GM12878 (cell line): ENCODE results near the gene CENPE. TPM values are rescaled to one million over a fixed set of nuclear protein-coding genes. Genes with fewer than 3 reads are reported as not detected.

Experiments
- ATAC-seq: fragments of 200-7000 bp; cut with Tn5 transposase; 3 replicates; pipeline ENCODE4 v1.9.1; 2020; ENCODE audit warnings: mild to moderate bottlenecking, moderate library complexity
- BruUV-seq: library from RNA; stranded (reverse); fragments of 400-500 nt; replicated peaks from 2 replicates; lab custom pipeline; 2021; lab: Mats Ljungman, UMichigan
- CTCF ChIA-PET: fragments of 300-600 bp; sonication (Branson Sonifier 250); formaldehyde crosslinking; extraction: SDS; loops from one replicate; lab custom pipeline; 2021; ENCODE audit warnings: inconsistent platforms; lab: Yijun Ruan, JAX
- POLR2A ChIA-PET: fragments of 350-600 bp; formaldehyde crosslinking; extraction: SDS; loops from one replicate; lab custom pipeline; 2021; ENCODE audit warnings: inconsistent platforms; lab: Charles Lee
- RAD21 ChIA-PET: fragments of 300-600 bp; sonication (Branson Sonifier 250); formaldehyde crosslinking; loops from one replicate; lab custom pipeline; 2023; ENCODE audit warnings: antibody characterized with exemption; ENCODE audit not compliant: unreplicated experiment; lab: Charles Lee
- SMC1A ChIA-PET: fragments of 300-600 bp; sonication (Branson Sonifier 250); formaldehyde crosslinking; loops from one replicate; lab custom pipeline; 2023; ENCODE audit not compliant: unreplicated experiment, uncharacterized antibody; lab: Charles Lee
- DNase-seq: peaks from one replicate; pipeline ENCODE4 v3.0.0-alpha.2; 2011; ENCODE audit warnings: low read depth, low spot score
- FAIRE-seq: peaks from 3 replicates; lab custom pipeline; 2011; peaks lifted over from hg19 to GRCh38; lab: Jason Lieb, UNC
- H2AFZ ChIP-seq: 2 replicates; pipeline ENCODE4 v1.6.0; 2011; ENCODE audit warnings: low read depth, low read length, control low read depth; ENCODE audit not compliant: control insufficient read depth
- H3K27ac ChIP-seq: 2 replicates; pipeline ENCODE4 v1.5.1; 2011; ENCODE audit warnings: control low read depth; ENCODE audit not compliant: control insufficient read depth, insufficient read depth
- H3K27me3 ChIP-seq, 2 experiments: replicated peaks in 1 of 2; 2 replicates each; pipeline versions ENCODE4 v1.6.0 to v1.6.1; 2011; ENCODE audit warnings: low read length in 1 of 2; ENCODE audit not compliant: control insufficient read depth in 2 of 2, insufficient read depth in 2 of 2
- H3K36me3 ChIP-seq, 2 experiments: 2 replicates each; pipeline ENCODE4 v1.5.1; 2011; ENCODE audit warnings: low read length in 1 of 2; ENCODE audit not compliant: control insufficient read depth in 2 of 2, insufficient read depth in 2 of 2
- H3K4me1 ChIP-seq: 2 replicates; pipeline ENCODE4 v1.6.1; 2011; ENCODE audit warnings: mild to moderate bottlenecking, low read length, moderate library complexity, mixed read lengths; ENCODE audit not compliant: control insufficient read depth, insufficient read depth
- H3K4me2 ChIP-seq: 2 replicates; pipeline ENCODE4 v1.6.0; 2011; ENCODE audit warnings: control low read depth; ENCODE audit not compliant: control insufficient read depth, insufficient read depth
- H3K4me3 ChIP-seq: fragments of 200-600 bp; sonication (generic); 2 replicates; pipeline ENCODE4 v1.5.1; 2016
- H3K79me2 ChIP-seq: 2 replicates; pipeline ENCODE4 v1.6.0; 2011; ENCODE audit warnings: low read length; ENCODE audit not compliant: control insufficient read depth, insufficient read depth
- H3K9ac ChIP-seq: 2 replicates; pipeline ENCODE4 v1.8.0; 2011; ENCODE audit warnings: low read length, control low read depth, mixed read lengths; ENCODE audit not compliant: control insufficient read depth, insufficient read depth
- H3K9me3 ChIP-seq: replicated peaks from 3 replicates; pipeline ENCODE4 v1.5.1; 2011; ENCODE audit warnings: mild to moderate bottlenecking, low read length; ENCODE audit not compliant: control insufficient read depth, insufficient read depth
- H4K20me1 ChIP-seq: 2 replicates; pipeline ENCODE4 v1.6.0; 2011; ENCODE audit not compliant: control insufficient read depth, insufficient read depth
- GATAD2B ChIP-seq: fragments of 450-650 bp; conservative IDR thresholded peaks from 2 replicates; pipeline ENCODE4 v1.6.1; 2017; ENCODE audit warnings: low read depth, mild to moderate bottlenecking, moderate library complexity
- HDGF ChIP-seq: fragments of 450-650 bp; IDR thresholded peaks from 2 replicates; pipeline ENCODE4 v1.6.1; 2016; ENCODE audit warnings: antibody characterized with exemption
- IKZF2 ChIP-seq, 2 experiments: fragments of 450-650 bp; IDR thresholded peaks; 2 replicates each; pipeline ENCODE4 v1.6.1; 2017; ENCODE audit warnings: mild to moderate bottlenecking in 2 of 2, moderate library complexity in 2 of 2
- LARP7 ChIP-seq: fragments of 450-650 bp; IDR thresholded peaks from 2 replicates; pipeline ENCODE4 v1.6.1; 2017; ENCODE audit warnings: mild to moderate bottlenecking
- NFIC ChIP-seq: IDR thresholded peaks from 2 replicates; pipeline ENCODE4 v1.6.1; 2012; ENCODE audit warnings: low read depth, mild to moderate bottlenecking, inconsistent platforms, low read length, moderate library complexity
- PAX5 ChIP-seq: IDR thresholded peaks from 2 replicates; pipeline ENCODE4 v1.6.1; 2011; ENCODE audit warnings: low read depth, low read length, borderline replicate concordance
- PML ChIP-seq: IDR thresholded peaks from 2 replicates; pipeline ENCODE4 v1.6.1; 2012; ENCODE audit warnings: low read length, inconsistent platforms
- POLR2AphosphoS2 ChIP-seq: IDR thresholded peaks from 2 replicates; pipeline ENCODE4 v1.6.1; 2011; ENCODE audit warnings: low read depth, mild to moderate bottlenecking, low read length, improper control_type of control experiment, moderate library complexity
- SIN3A ChIP-seq: IDR thresholded peaks from 2 replicates; pipeline ENCODE4 v1.6.1; 2012; ENCODE audit warnings: low read depth, low read length, improper control_type of control experiment
- TARDBP ChIP-seq: IDR thresholded peaks from 2 replicates; pipeline ENCODE4 v1.6.1; 2016; ENCODE audit warnings: borderline replicate concordance
- YY1 ChIP-seq: IDR thresholded peaks from 2 replicates; pipeline ENCODE4 v1.6.1; 2011; ENCODE audit warnings: low read depth, mild to moderate bottlenecking, low read length
- ZBTB4 ChIP-seq: fragments of 450-650 bp; formaldehyde crosslinking; IDR thresholded peaks from 2 replicates; pipeline ENCODE4 v1.4.0; 2022; ENCODE audit warnings: mild to moderate bottlenecking, moderate library complexity
- ZNF274 ChIP-seq: IDR thresholded peaks from one replicate; pipeline ENCODE4 v1.8.0; 2011; ENCODE audit not compliant: insufficient read length, insufficient read depth
- ZNF384 ChIP-seq: IDR thresholded peaks from 2 replicates; pipeline ENCODE4 v1.6.1; 2012; ENCODE audit warnings: low read depth, mild to moderate bottlenecking, low read length, improper control_type of control experiment, borderline replicate concordance
- ZSCAN29 ChIP-seq: fragments of 450-650 bp; IDR thresholded peaks from 2 replicates; pipeline ENCODE4 v1.6.1; 2017; ENCODE audit warnings: mild to moderate bottlenecking, moderate library complexity
- WGBS: methylation state at CpG from one replicate; pipeline ENCODE4 v1.1.6; 2016; ENCODE audit warnings: low lambda C conversion rate; ENCODE audit not compliant: insufficient replicate concordance, insufficient coverage; ENCODE audit errors: missing lambda C conversion rate; 5-methylcytosine and 5-hydroxymethylcytosine counted together
- in situ Hi-C: fragments of 300-500 bp; cut with MboI; formaldehyde crosslinking; loops from 9 replicates; pipeline ENCODE4 v1.14.3; 2018; ENCODE audit warnings: mixed read lengths
- intact Hi-C: fragments of 100-400 bp; cut with micrococcal nuclease; formaldehyde crosslinking; loops from one replicate; pipeline ENCODE4 v1.14.2; 2022; ENCODE audit not compliant: unreplicated experiment
- polyA plus RNA-seq, 11 experiments: library from polyadenylated mRNA; depleted of rRNA in 4 of 11; unstranded in 6 of 11; stranded (reverse) in 5 of 11; fragments of >200 nt; fragmentation: Nextera tagmentation in 4 of 11; fragmentation: Illumina TruSeq in 1 of 11; extraction: Ambion mirVana in 4 of 11; extraction: Trizol in 1 of 11; gene quantifications; 1 replicate in 1 of 11; 2 replicates in 10 of 11; pipeline versions ENCODE4 v1.2.1 to v1.2.3, GENCODE V29; 2011 to 2016; ENCODE audit warnings: inconsistent platforms in 2 of 11, missing spikeins in 2 of 11, low read depth in 1 of 11
- total RNA-seq, 4 experiments: library from RNA; depleted of rRNA in 3 of 4; stranded (reverse); fragments of >200 nt in 3 of 4; fragmentation: Illumina TruSeq in 1 of 4; extraction: Trizol in 1 of 4; gene quantifications; 2 replicates each; pipeline versions ENCODE4 v1.2.1 to v1.2.3, GENCODE V29; 2013 to 2021

CENPE gene
- total and polyA plus RNA-seq, 10 of the 15 experiments (the other 5 are each of a cell fraction or from before 2014, with no cell fraction given) = 10.2 to 53.6 (median 25.2) TPM

- peak overlapping the region; percentile 51 for H3K27ac ChIP-seq
- H3K4me3 ChIP-seq = peak overlapping the region; percentile 88
- H3K9ac ChIP-seq = peak overlapping the region; percentile 78
- H3K27me3 ChIP-seq = no peaks in the 10 kb centered on the region
- in situ Hi-C loops = no loop called here
- no peaks in the 10 kb centered on the region for H3K4me1 ChIP-seq
- peaks cover 0 to 4% of the 10 kb centered on the region in 2 experiments; a peak in 2 of 4 replicates for H3K36me3 ChIP-seq
- BruUV-seq = TSS peak; percentile 61
- peak overlapping the region; percentile 71 for H2AFZ ChIP-seq
- ChIA-PET CTCF (interaction anchor here (1.4 kb wide), 1 partner anchor 19 kb away, joined by 5 read pairs; no protein-coding TSS in a partner anchor), POLR2A (interaction anchor here (0.9 kb wide), 1 partner anchor 30 kb away, joined by 3 read pairs; no protein-coding TSS in a partner anchor), RAD21 (no interaction called here), SMC1A (interaction anchor here (0.6 to 1.3 kb wide), 6 partner anchors 10 to 251 kb away, joined by 3 to 5 read pairs (median 4); no protein-coding TSS in a partner anchor)
- no peak for TF ChIP-seq SIN3A
- TF ChIP-seq LARP7 = no peak
- no peak for TF ChIP-seq POLR2AphosphoS2
- no peak for FAIRE-seq
- H3K4me2 ChIP-seq = peak overlapping the region; percentile 89
- H4K20me1 ChIP-seq = no peaks in the 10 kb centered on the region
- intact Hi-C loops = no loop called here
- WGBS = 1% methylated on average over 9 of the region's 9 CpGs
- H3K79me2 ChIP-seq = peaks cover 18% of the 10 kb centered on the region
- no peak for DNase-seq
- ATAC-seq = peak; percentile 73
- no peaks in the 10 kb centered on the region for H3K9me3 ChIP-seq
These were observed 405 bp downstream of the CENPE start for GRCh38 chr4:103197765-103198110.

GRCh38 chr4:103193457-103193856 is 4.7 kb downstream of the CENPE start:
- no peak overlapping the region for H3K4me2 ChIP-seq
- 94% methylated on average over 2 of the region's 2 CpGs for WGBS
- H3K27me3 ChIP-seq = no peaks in the 10 kb centered on the region
- POLR2A ChIA-PET = no interaction called here
- RAD21 ChIA-PET = no interaction called here
- ATAC-seq (no peak), DNase-seq (no peak), FAIRE-seq (no peak)
- H2AFZ ChIP-seq = no peak overlapping the region
- H4K20me1 ChIP-seq = no peaks in the 10 kb centered on the region
- no TSS peak for BruUV-seq
- SMC1A ChIA-PET = interaction anchor here (1.5 kb wide), 1 partner anchor 27 kb away, joined by 5 read pairs; no protein-coding TSS in a partner anchor
- in situ Hi-C loops = no loop called here
- no peak overlapping the region for H3K9ac ChIP-seq
- H3K4me1 ChIP-seq = no peaks in the 10 kb centered on the region
- H3K9me3 ChIP-seq = no peaks in the 10 kb centered on the region
- H3K79me2 ChIP-seq = peaks cover 18% of the 10 kb centered on the region
- intact Hi-C loops = no loop called here
- H3K36me3 ChIP-seq = peaks cover 0 to 11% of the 10 kb centered on the region in 2 experiments; a peak in 2 of 4 replicates
- H3K4me3 ChIP-seq = no peak overlapping the region
- CTCF ChIA-PET = no interaction called here
- H3K27ac ChIP-seq = no peak overlapping the region
- TF ChIP-seq LARP7 (no peak), IKZF2 (IDR thresholded peaks at IDR 0.05) (no peak), TARDBP (no peak), NFIC (no peak), YY1 (no peak), GATAD2B (no peak), PML (no peak), ZNF274 (no peak), HDGF (no peak), PAX5 (no peak), ZBTB4 (CRISPR knock-in tag) (no peak), ZSCAN29 (no peak), ZNF384 (no peak)
